ENCODE results near the gene NR3C2.

NR3C2 gene

DNA sequence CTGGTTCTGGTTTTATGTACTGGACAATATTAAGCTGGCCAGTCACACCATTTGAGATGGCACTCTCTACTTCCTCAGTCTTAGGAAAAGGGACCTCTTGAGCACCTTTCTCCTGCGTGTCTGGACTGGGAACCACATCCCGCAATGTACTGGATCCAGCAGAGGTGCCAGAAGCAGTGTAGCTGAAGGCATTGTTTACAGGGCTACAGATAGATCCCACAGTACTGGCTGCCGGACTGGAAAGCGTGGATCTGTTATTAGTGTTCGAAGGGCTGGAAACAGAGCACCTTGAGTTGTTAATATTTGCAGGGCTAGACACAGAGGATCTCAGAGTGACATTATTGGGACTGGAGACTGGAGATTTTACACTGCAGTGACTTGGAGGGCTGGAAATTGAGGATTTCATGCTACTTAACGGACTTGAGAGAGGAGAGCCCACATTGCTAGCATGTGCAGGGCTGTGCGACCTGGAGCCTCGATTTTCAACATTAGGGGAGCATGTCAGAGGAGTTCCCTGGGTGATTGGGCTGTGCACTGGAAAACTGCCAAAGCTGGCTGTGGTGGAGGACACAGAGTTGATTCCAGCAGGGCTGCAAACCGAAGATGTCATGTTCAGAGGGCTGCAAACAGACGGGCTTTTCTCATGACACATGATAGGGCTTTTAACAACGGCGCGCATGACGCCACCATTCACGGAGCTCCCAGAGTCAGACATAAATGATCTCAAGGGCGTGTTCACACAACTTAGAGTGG, 6.4 kb downstream of the NR3C2 start:
- no peak for DNase-seq (ENCODE audit: low read depth)

- no peak for DNase-seq (ENCODE audit: low read depth)
Observed at GRCh38 chr4:148434075-148434773, 8.0 kb downstream of the NR3C2 start.

- DNase-seq (ENCODE audit: low read depth), result no peak
Observed at GRCh38 chr4:148431401-148431800, 10.8 kb downstream of the NR3C2 start.

GRCh38 chr4:148430854-148431253, 11.4 kb downstream of the NR3C2 start:
- DNase-seq (ENCODE audit: low read depth), result no peak

GRCh38 chr4:148429206-148429605, 13.0 kb downstream of the NR3C2 start:
- DNase-seq (ENCODE audit: low read depth), result no peak

DNA sequence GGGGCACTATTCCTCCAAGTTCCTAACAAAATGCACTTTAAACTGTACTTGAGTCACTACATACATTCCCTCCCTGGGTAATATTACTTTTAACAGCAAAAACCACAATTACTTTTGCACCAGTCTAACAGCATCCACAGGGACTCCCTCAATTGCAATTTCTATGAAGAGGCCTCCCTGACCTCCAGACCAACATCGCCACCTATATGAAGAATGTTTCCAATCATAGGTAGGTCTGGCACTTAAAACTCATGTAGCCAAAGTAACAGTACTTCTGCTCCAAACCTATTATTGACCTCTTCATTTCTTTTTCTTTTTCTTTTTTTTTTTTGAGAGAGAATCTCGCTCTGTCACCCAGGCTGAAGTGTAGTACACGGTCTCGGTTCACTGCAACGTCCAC, 15.6 kb downstream of the NR3C2 start:
- DNase-seq (ENCODE audit: low read depth), result no peak

DNA sequence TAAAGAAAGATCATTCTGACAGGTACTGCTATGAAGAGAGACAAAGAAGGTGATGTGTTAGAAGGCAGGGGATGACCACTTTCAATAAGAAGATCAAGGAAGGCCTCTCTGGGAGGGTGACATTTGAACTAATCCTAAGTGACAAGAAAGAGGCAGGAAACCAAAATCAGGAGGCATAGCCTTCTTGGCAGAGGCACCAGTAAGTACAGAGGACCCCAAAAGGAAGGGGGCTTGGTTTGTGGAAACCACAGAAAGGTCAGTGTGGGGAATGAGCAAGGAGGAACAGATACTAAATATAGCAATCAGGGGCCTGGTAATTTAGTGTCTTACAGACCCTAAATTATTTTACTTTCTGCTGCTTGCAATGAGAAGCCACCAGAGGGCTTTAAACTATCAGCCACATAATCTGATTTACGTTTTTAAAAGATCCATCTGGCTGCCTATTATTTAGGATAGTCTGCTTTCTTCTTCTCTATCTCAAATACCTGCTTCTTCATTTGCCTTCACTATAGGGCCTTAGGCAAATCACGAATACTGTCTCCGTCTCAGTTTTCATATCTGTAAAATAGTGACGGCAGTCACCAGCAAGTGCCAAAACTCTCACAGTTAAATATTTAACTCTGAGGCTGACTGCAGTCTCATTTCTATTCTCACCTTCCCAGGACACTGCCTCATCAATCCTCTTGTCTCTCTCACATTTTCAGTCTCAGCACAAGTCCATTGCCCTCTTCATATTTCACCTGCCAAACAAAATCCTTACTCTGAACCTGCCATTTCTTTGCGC, 16.7 kb downstream of the NR3C2 start:
- no peak for DNase-seq (ENCODE audit: low read depth)

GRCh38 chr4:148420397-148420796, 21.8 kb downstream of the NR3C2 start:
- DNase-seq (ENCODE audit: low read depth), result no peak

- DNase-seq (ENCODE audit: low read depth), result peak; percentile 16
Observed at GRCh38 chr4:148415500-148415899, 26.7 kb downstream of the NR3C2 start.

GRCh38 chr4:148412460-148412994, 29.7 kb downstream of the NR3C2 start:
- DNase-seq (ENCODE audit: low read depth), result no peak

GRCh38 chr4:148405161-148405893, 36.9 kb downstream of the NR3C2 start:
- no peak for DNase-seq (ENCODE audit: low read depth)

- no peak for DNase-seq (ENCODE audit: low read depth)
Observed at GRCh38 chr4:148398988-148399387, 43.2 kb downstream of the NR3C2 start.

GRCh38 chr4:148397771-148398170, 44.4 kb downstream of the NR3C2 start:
- no peak for DNase-seq (ENCODE audit: low read depth)

GRCh38 chr4:148396986-148397673, 45.1 kb downstream of the NR3C2 start:
- no peak for DNase-seq (ENCODE audit: low read depth)

GRCh38 chr4:148395771-148396170, 46.4 kb downstream of the NR3C2 start:
- no peak for DNase-seq (ENCODE audit: low read depth)

- no peak for DNase-seq (ENCODE audit: low read depth)
Observed at GRCh38 chr4:148391056-148391455, 51.2 kb downstream of the NR3C2 start.

GRCh38 chr4:148390311-148390710, 51.9 kb downstream of the NR3C2 start:
- DNase-seq (ENCODE audit: low read depth), result no peak

DNA sequence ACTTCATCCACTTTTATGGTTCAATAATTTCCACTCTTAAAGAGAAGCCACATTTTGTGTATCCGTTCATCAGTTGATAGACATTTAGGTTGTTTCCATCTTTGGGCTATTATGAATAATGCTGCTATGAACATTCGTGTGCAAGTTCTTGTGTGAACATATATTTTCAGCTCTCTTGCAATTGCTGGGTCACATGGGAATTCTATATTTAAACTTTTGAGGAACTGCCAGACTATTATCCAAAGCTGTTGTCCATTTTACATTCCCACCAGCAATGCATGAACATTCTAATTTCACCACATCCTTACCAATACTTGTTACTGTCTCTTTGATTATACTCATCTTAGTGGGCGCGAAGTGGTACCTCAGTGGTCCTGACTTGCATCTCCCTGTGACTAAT, 61.9 kb downstream of the NR3C2 start:
- no peak for DNase-seq (ENCODE audit: low read depth)

DNA sequence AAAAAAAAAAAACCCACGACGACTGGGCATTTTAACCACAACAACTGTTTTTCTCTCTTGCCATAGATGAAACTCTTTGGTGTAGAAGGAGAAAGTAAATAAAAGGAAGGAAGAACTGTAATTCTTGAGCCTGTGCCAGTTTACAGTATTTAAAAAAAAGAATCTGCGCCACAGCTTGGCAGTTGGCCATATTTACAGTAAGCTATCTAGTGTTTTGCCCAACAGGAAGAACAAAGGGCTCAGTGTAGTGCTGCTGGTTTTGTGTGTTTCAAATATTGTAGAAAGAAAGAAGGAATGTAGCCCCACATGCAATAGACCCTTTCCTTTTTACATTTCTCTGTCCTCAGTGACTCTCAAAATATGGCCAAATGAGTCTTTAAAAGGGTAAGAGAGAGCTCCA, 66.1 kb downstream of the NR3C2 start:
- peak; percentile 57 for DNase-seq (ENCODE audit: low read depth)

DNA sequence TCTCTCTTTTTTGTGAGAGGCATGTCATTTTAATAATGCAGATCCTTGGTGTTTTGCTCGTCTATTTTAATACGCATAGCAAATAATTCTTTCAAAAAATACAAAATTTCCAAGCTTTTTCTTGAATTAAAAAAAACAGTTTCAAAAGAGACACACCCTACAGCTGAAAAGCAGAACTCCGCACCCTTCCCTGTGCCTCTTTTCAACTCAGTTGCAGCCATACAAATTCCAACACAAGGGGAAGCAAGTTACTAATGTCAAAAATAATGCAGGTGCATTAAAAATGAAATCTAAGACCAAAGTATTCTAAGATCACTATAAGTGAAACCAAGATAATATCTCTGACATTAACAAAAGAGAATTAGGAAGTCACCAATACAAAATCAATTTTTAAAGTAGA, 66.6 kb downstream of the NR3C2 start:
- no peak for DNase-seq (ENCODE audit: low read depth)

GRCh38 chr4:148373093-148373492, 69.1 kb downstream of the NR3C2 start:
- no peak for DNase-seq (ENCODE audit: low read depth)
